Progenitor cell of endocrine pancreas (in vitro differentiated cells): ENCODE data around the gene BOLA2B. TPM values are rescaled to one million over a fixed set of nuclear protein-coding genes. Genes with fewer than 3 reads are reported as not detected.
"Not testable (repeated sequence)": the region's sequence is repeated elsewhere in the genome, so short reads cannot be mapped to it uniquely, and the experiment has no call there.

Experiments used
- DNase-seq: peaks from one replicate; pipeline ENCODE4 v3.0.0; 2021; ENCODE audit warnings: low spot score; ENCODE audit not compliant: unreplicated experiment
- H3K27ac Mint-ChIP-seq: 2 replicates; pipeline ENCODE4 v1.8.0; 2021; ENCODE audit warnings: mild to moderate bottlenecking, moderate library complexity, mixed read lengths
- H3K27me3 Mint-ChIP-seq: 2 replicates; pipeline ENCODE4 v1.8.0; 2021; ENCODE audit warnings: mixed read lengths
- H3K36me3 Mint-ChIP-seq: 2 replicates; pipeline ENCODE4 v1.8.0; 2022; ENCODE audit warnings: mixed read lengths; ENCODE audit not compliant: insufficient read depth
- H3K4me1 Mint-ChIP-seq: 2 replicates; pipeline ENCODE4 v1.8.0; 2021; ENCODE audit warnings: low read depth, mixed read lengths
- H3K4me3 Mint-ChIP-seq: 2 replicates; pipeline ENCODE4 v1.8.0; 2021; ENCODE audit warnings: low read depth, mild to moderate bottlenecking, moderate library complexity, mixed read lengths
- H3K9me3 Mint-ChIP-seq: 2 replicates; pipeline ENCODE4 v1.8.0; 2021; ENCODE audit warnings: low read depth, mixed read lengths
- total RNA-seq: library from RNA; stranded (reverse); gene quantifications from 2 replicates; pipeline ENCODE4 v1.2.1, GENCODE V29; 2021
- TF ChIP-seq, protein P1 (sequence below): fragments of 200-600 bp; sonication (generic); IDR thresholded peaks from one replicate; pipeline ENCODE4 v1.5.0; 2021; ENCODE audit warnings: antibody characterized with exemption, mild to moderate bottlenecking; ENCODE audit not compliant: unreplicated experiment

Gene BOLA2B
- total RNA-seq, 1 donor from 2014 or later, result 65.0 TPM

DNA sequence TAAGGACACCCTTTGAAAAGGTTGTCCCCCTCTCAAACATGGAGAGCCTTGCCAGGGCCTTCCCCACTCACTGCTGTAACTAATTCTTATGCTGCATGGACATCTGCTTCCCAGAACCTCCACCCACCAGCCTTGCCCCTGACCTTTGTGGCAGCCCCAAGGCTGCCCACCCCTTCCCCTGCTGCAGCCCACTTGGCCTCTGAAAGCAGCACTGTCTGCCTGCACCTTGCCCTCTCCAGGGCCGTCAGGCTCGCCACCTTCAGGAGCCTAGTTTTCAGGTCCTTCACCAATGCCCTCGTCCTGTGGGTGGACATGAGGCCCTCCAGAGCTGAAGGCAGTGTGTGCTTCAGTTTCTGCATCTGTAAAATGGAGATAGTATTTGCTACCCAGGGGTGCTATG lies 12.7 kb downstream of the BOLA2B start:
- no peak for DNase-seq
- TF ChIP-seq, protein P1, sequence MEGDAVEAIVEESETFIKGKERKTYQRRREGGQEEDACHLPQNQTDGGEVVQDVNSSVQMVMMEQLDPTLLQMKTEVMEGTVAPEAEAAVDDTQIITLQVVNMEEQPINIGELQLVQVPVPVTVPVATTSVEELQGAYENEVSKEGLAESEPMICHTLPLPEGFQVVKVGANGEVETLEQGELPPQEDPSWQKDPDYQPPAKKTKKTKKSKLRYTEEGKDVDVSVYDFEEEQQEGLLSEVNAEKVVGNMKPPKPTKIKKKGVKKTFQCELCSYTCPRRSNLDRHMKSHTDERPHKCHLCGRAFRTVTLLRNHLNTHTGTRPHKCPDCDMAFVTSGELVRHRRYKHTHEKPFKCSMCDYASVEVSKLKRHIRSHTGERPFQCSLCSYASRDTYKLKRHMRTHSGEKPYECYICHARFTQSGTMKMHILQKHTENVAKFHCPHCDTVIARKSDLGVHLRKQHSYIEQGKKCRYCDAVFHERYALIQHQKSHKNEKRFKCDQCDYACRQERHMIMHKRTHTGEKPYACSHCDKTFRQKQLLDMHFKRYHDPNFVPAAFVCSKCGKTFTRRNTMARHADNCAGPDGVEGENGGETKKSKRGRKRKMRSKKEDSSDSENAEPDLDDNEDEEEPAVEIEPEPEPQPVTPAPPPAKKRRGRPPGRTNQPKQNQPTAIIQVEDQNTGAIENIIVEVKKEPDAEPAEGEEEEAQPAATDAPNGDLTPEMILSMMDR, result no peak
- H3K36me3 Mint-ChIP-seq, result no peaks in the 10 kb centered on the region
- H3K9me3 Mint-ChIP-seq, result no peaks in the 10 kb centered on the region
- H3K27ac Mint-ChIP-seq, result no peak overlapping the region
- peaks cover 20% of the 10 kb centered on the region for H3K27me3 Mint-ChIP-seq
- H3K4me1 Mint-ChIP-seq, result no peaks in the 10 kb centered on the region
- H3K4me3 Mint-ChIP-seq, result no peak overlapping the region

DNA sequence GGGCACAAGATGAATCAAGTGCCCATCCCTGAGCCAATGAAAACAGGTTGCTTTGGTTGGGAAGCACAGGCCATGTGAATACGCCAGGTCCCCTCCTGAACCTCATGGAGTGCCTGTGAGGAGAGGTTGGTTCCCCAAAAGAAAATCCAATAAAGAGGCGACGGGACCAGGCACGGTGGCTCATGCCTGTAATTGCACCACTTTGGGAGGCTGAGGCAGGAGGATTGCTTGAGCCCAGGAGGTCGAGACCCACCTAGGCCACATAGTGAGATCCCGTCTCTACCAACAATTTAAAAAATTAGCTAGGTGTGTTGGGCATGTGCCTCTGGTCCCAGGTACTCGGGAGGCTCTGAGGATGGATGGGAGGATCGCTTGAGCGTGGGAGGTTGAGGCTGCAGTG lies 13.5 kb downstream of the BOLA2B start:
- H3K4me3 Mint-ChIP-seq, result no peak overlapping the region
- DNase-seq, result no peak
- TF ChIP-seq, protein P1, result no peak
- H3K27me3 Mint-ChIP-seq, result peaks cover 19% of the 10 kb centered on the region
- no peaks in the 10 kb centered on the region for H3K9me3 Mint-ChIP-seq
- H3K27ac Mint-ChIP-seq, result no peak overlapping the region
- H3K4me1 Mint-ChIP-seq, result no peaks in the 10 kb centered on the region
- H3K36me3 Mint-ChIP-seq, result no peaks in the 10 kb centered on the region

DNA sequence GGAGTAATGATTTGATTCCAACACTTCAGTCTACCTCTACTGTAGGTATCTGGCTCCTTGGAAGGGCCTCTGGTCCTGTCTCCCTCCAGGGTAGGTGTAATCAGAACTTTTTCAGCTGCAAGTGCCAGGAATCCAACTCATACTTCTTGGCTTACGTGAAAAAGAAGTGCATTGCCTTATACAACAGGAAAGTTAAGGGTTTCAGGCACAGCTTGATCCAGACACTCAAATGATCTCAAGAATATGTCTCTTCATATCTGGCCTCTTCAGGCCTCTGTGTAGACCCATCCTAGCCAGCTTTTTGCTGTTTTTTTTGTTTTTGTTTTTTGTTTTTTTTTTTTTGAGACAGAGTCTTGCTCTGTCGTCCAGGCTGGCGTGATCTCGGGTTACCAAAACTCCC lies 14.3 kb downstream of the BOLA2B start:
- H3K4me3 Mint-ChIP-seq, result no peak overlapping the region
- no peak for DNase-seq
- no peaks in the 10 kb centered on the region for H3K9me3 Mint-ChIP-seq
- H3K4me1 Mint-ChIP-seq, result no peaks in the 10 kb centered on the region
- no peak overlapping the region for H3K27ac Mint-ChIP-seq
- peaks cover 12% of the 10 kb centered on the region for H3K27me3 Mint-ChIP-seq
- no peaks in the 10 kb centered on the region for H3K36me3 Mint-ChIP-seq
- TF ChIP-seq, protein P1, result no peak

DNA sequence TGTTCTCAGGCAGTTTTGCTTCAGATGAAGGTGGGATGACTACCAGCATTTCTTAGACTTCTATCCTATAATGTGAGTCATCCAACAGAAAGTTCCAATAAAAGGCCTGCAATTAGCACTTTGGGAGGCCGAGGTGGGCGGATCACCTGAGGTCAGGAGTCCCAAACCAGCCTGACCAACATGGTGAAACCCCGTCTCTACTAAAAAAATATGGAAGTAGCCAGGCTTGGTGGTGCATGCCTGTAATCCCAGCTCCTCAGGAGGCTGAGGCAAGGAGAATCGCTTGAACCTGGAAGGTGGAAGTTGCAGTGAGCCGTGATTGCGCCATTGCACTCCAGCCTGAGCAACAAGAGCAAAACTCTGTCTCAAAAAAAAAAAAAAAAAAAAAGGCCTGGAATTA lies 16.6 kb downstream of the BOLA2B start:
- not testable (repeated sequence) for DNase-seq, H3K4me1 Mint-ChIP-seq, H3K36me3 Mint-ChIP-seq, H3K27me3 Mint-ChIP-seq, H3K9me3 Mint-ChIP-seq, H3K27ac Mint-ChIP-seq, H3K4me3 Mint-ChIP-seq

DNA sequence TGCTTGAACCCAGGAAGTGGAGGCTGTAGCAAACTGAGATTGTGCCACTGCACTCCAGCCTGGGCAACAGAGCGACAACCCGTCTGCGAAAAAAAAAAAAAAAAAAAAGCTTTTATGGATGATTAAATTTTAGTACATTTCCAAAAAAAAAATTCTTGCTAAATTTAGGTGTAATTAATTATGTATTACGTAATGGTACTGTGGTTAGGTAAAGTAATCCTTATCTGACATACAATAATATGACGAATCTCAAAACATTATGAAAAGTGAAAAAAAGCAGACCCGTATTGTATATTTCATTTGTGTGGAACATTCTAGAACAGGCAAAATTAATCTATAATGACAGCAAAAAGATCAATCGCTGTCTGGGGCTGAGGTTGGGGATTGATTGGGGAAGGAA lies 20.4 kb downstream of the BOLA2B start:
- H3K36me3 Mint-ChIP-seq, result peaks cover 1% of the 10 kb centered on the region
- H3K4me3 Mint-ChIP-seq, result no peak overlapping the region
- H3K27ac Mint-ChIP-seq, result no peak overlapping the region
- no peak for DNase-seq
- H3K27me3 Mint-ChIP-seq, result no peaks in the 10 kb centered on the region
- H3K4me1 Mint-ChIP-seq, result no peaks in the 10 kb centered on the region
- TF ChIP-seq, protein P1, result no peak
- H3K9me3 Mint-ChIP-seq, result no peaks in the 10 kb centered on the region

DNA sequence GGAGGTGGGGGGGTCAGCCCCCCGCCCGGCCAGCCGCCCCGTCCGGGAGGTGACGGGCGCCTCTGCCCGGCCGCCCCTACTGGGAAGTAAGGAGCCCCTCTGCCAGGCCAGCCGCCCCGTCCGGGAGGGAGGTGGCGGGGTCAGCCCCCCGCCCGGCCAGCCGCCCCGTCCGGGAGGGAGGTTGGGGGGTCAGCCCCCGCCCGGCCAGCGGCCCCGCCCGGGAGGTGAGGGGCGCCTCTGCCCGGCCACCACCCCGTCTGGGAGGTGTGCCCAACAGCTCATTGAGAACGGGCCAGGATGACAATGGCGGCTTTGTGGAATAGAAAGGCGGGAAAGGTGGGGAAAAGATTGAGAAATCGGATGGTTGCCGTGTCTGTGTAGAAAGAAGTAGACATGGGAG lies 23.3 kb downstream of the BOLA2B start:
- not testable (repeated sequence) for H3K4me1 Mint-ChIP-seq, DNase-seq

DNA sequence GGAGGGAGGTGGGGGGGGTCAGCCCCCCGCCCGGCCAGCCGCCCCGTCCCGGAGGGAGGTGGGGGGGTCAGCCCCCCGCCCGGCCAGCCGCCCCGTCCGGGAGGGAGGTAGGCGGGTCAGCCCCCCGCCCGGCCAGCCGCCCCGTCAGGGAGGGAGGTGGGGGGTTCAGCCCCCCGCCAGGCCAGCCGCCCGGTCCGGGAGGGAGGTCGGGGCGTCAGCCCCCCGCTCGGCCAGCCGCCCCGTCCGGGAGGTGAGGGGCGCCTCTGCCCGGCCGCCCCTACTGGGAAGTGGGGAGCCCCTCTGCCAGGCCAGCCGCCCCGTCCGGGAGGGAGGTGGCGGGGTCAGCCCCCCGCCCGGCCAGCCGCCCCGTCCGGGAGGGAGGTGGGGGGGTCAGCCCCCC lies 24.1 kb downstream of the BOLA2B start:
- not testable (repeated sequence) for DNase-seq, H3K36me3 Mint-ChIP-seq, H3K4me3 Mint-ChIP-seq, H3K9me3 Mint-ChIP-seq, H3K27ac Mint-ChIP-seq, H3K4me1 Mint-ChIP-seq, H3K27me3 Mint-ChIP-seq

More for the DNA sequence above, 23.3 kb downstream of the BOLA2B start:
- H3K4me3 Mint-ChIP-seq, H3K27ac Mint-ChIP-seq, H3K9me3 Mint-ChIP-seq, H3K27me3 Mint-ChIP-seq, H3K36me3 Mint-ChIP-seq: not testable (repeated sequence)

DNA sequence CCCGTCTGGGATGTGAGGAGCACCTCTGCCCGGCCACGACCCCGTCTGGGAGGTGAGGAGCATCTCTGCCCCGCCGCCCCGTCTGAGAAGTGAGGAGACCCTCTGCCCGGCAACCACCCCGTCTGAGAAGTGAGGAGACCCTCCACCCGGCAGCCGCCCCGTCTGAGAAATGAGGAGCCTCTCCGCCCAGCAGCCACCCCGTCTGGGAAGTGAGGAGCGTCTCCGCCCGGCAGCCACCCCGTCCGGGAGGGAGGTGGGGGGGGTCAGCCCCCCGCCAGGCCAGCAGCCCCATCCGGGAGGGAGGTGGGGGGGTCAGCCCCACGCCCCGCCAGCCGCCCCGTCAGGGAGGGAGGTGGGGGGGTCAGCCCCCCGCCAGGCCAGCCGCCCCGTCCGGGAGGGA lies 24.7 kb downstream of the BOLA2B start:
- not testable (repeated sequence) for H3K9me3 Mint-ChIP-seq, DNase-seq, H3K27ac Mint-ChIP-seq, H3K27me3 Mint-ChIP-seq, H3K36me3 Mint-ChIP-seq, H3K4me1 Mint-ChIP-seq, H3K4me3 Mint-ChIP-seq
